ENCODE measurements around the gene FCRL5.

FCRL5 gene

DNA sequence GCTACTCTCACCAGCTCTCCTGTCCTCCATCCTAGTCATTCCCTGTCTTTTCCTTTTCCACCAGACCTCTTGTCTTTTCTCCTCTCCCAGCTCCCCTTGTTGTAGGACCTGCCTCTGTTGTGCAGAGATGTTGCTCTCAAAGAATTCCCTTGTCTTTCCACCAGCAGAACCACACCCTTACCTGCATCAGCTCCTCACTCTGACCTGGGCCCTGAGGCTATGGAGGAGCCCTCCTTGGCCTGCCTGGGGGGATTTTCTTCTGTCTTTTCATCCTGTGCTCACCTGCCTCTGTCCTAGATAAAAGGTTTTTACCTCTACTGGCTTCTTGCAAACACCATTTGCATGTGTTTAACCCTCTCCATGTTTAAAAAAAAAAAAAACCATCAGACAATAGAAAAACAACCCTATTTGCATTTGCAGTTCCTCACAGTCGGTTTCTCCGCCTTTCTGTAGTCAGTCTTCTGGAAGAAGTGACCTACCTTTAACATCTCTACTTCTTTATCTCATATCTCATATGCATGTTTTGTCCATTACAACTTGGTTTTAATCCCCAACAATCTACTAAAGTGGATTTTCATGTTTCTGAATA is 12.1 kb downstream of the FCRL5 start:
- ChIA-PET CTCF (no interaction called here), POLR2A (no interaction called here)
- no peak for TF ChIP-seq SUZ12 (IDR thresholded peaks at IDR 0.05)
- no peak for DNase-seq (ENCODE audit: extremely low spot score)

DNA sequence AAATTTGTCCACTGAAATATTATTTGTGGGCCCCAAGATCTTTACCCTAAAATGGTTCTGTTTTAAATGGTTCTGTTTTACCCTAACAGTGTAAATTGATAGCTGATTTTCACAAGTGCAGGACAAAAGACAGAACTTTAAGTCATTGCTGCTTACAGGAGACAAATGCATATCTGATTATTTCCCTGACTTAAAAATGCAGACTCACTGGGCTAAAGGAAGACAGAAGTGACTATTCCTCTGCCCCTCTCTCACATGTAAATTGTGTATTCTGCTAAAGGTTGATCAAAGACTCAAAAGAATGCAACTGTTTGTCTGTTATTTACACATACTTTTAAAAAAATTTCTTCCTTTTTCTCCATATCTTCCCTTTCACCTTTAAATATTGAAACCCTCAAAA is 12.7 kb downstream of the FCRL5 start:
- POLR2A ChIA-PET: no interaction called here
- TF ChIP-seq FOXA1 (IDR thresholded peaks at IDR 0.05): no peak
- no peak for TF ChIP-seq HDGF (IDR thresholded peaks at IDR 0.05; ENCODE audit: borderline replicate concordance)
- TF ChIP-seq NFRKB (IDR thresholded peaks at IDR 0.05): no peak
- TF ChIP-seq SP1 (IDR thresholded peaks at IDR 0.05): no peak
- no peak for TF ChIP-seq FOXM1 (IDR thresholded peaks at IDR 0.05; ENCODE audit: borderline replicate concordance)
- no peak for TF ChIP-seq BHLHE40 (IDR thresholded peaks at IDR 0.05; ENCODE audit: borderline replicate concordance)
- CTCF ChIA-PET: no interaction called here
- no peak for DNase-seq (ENCODE audit: extremely low spot score)

DNA sequence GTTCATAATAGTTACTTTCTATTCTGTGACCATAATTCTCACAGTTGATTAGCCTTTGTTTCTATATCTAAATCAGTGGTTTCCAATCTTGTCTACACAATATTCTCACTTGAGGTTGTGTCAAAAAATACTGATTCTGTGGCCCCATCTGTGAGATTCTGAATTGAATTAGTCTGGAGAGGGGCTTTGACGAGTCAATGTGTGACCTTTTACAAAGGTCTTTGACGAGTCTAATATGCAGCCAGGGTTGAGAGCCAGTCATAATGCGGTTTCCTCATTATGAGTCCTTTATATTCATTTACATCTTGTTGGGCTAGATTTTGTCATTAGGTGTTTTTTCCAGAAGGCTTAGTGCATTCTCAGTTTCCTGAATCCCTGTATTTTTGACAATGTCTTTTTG is 19.7 kb downstream of the FCRL5 start:
- TF ChIP-seq NFRKB (IDR thresholded peaks at IDR 0.05) (no peak), BHLHE40 (IDR thresholded peaks at IDR 0.05; ENCODE audit: borderline replicate concordance) (no peak), ELF4 (IDR thresholded peaks at IDR 0.05) (no peak), TARDBP (IDR thresholded peaks at IDR 0.05) (no peak), HDGF (IDR thresholded peaks at IDR 0.05; ENCODE audit: borderline replicate concordance) (no peak), FOXA1 (IDR thresholded peaks at IDR 0.05) (no peak), FOXM1 (IDR thresholded peaks at IDR 0.05; ENCODE audit: borderline replicate concordance) (no peak), L3MBTL2 (conservative IDR thresholded peaks at IDR 0.05) (no peak), FOXK2 (IDR thresholded peaks at IDR 0.05) (no peak), SUZ12 (IDR thresholded peaks at IDR 0.05) (no peak), SP1 (IDR thresholded peaks at IDR 0.05) (no peak), ZNF384 (IDR thresholded peaks at IDR 0.05) (no peak), CTBP1 (IDR thresholded peaks at IDR 0.05; ENCODE audit: borderline replicate concordance) (no peak), LEF1 (IDR thresholded peaks at IDR 0.05; ENCODE audit: borderline replicate concordance) (no peak), ARNT (IDR thresholded peaks at IDR 0.05) (no peak)
- TF ChIP-seq, protein P1, sequence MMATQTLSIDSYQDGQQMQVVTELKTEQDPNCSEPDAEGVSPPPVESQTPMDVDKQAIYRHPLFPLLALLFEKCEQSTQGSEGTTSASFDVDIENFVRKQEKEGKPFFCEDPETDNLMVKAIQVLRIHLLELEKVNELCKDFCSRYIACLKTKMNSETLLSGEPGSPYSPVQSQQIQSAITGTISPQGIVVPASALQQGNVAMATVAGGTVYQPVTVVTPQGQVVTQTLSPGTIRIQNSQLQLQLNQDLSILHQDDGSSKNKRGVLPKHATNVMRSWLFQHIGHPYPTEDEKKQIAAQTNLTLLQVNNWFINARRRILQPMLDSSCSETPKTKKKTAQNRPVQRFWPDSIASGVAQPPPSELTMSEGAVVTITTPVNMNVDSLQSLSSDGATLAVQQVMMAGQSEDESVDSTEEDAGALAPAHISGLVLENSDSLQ (IDR thresholded peaks at IDR 0.05): no peak
- no peak for DNase-seq (ENCODE audit: extremely low spot score)
- POLR2A ChIA-PET: no interaction called here
- CTCF ChIA-PET: no interaction called here

DNA sequence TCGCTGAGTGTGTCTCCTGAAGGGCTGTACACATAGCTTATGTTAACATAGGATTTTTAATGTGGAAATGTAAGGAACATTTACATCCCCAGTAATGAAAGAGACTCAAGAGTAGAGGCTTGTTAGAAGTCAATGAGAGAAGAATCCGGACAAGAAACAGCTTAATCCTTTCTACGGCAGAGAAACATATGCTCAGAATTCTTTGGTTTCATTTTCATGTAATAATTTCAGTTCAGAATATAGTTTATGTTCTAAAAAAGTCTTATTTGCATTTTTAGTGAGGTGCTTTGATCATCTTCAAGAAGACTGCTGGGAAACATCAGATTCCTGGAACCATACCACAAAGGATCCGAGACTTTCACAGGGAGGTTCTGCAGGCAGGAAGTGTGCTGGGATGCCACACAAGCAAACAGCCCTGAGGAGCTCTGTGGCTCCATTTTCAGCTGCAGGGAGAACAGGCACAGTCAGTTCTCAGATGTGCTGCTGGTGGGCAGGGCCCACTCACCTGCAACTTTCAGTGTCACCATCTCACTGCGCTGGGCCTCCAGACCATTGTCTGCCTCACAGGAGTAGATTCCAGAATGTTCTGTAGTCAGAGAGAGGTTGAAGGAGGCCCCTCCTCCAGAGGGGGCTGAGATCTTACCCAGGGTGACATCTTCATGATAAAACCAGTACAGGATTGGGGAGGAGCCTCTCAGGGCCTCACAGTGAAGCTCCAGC is 28.4 kb downstream of the FCRL5 start:
- CTCF ChIA-PET: no interaction called here
- TF ChIP-seq ARNT (IDR thresholded peaks at IDR 0.05): no peak
- DNase-seq (ENCODE audit: extremely low spot score): no peak
- POLR2A ChIA-PET: no interaction called here

DNA sequence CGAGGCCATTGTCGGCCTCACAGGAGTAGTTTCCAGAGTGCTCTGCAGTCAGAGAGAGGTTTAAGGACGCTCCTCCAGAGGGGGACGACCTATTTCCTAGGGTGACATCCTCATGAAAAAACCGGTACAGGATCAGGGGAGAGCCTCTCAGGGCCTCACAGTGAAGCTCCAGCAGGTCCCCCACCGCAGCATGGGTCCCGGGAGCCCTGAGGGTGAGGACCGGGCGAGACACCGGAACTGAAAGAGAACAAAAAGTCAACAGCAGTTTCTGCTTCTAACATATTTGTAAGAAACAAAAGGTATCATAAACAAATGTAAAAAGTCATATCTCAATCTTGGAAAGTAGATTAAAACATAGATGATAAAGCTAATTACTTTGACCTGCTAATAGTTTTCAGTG is 31.3 kb downstream of the FCRL5 start:
- TF ChIP-seq L3MBTL2 (conservative IDR thresholded peaks at IDR 0.05) (no peak), ZNF384 (IDR thresholded peaks at IDR 0.05) (no peak), CTBP1 (IDR thresholded peaks at IDR 0.05; ENCODE audit: borderline replicate concordance) (no peak), BHLHE40 (IDR thresholded peaks at IDR 0.05; ENCODE audit: borderline replicate concordance) (no peak), HDGF (IDR thresholded peaks at IDR 0.05; ENCODE audit: borderline replicate concordance) (no peak), FOXK2 (IDR thresholded peaks at IDR 0.05) (no peak), FOXM1 (IDR thresholded peaks at IDR 0.05; ENCODE audit: borderline replicate concordance) (no peak), NFRKB (IDR thresholded peaks at IDR 0.05) (no peak), LEF1 (IDR thresholded peaks at IDR 0.05; ENCODE audit: borderline replicate concordance) (no peak), ELF4 (IDR thresholded peaks at IDR 0.05) (no peak)
- ChIA-PET CTCF (interaction anchor here (0.5 kb wide), 1 partner anchor 157 kb away, joined by 3 read pairs; no protein-coding TSS in a partner anchor), POLR2A (no interaction called here)
- DNase-seq (ENCODE audit: extremely low spot score): no peak

DNA sequence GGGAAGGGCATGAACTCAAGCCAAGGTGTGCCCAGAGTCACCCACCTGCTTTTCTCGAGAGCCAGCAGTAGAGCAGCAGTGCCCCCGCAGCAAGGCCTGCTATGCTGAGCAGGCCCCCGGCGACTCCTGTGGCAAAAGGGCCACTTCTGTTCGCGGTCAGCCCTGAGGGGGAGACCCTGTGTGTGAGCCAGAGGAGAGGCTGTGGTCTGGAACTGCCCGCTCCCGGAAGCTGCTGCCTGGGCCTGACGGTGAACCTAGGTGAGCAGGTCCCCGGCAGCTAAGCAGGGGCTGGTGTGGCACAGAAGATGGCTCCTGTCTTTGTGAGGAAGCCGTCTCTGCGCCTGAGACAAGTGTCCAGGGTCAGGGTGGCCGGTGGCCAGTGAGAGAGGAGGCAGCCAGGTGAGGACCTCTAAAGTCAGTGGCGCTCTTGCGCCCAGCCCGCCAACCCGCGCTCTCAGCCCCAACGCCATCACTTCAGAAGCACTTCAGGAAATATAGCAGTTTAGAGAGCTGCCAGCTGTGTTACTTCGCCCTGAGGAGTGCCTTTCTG is 31.9 kb downstream of the FCRL5 start:
- POLR2A ChIA-PET: no interaction called here
- CTCF ChIA-PET: no interaction called here
- no peak for DNase-seq (ENCODE audit: extremely low spot score)
- no peak for TF ChIP-seq ELF4 (IDR thresholded peaks at IDR 0.05)
- TF ChIP-seq FOXK2 (IDR thresholded peaks at IDR 0.05): no peak
- no peak for TF ChIP-seq LEF1 (IDR thresholded peaks at IDR 0.05; ENCODE audit: borderline replicate concordance)
- no peak for TF ChIP-seq SUZ12 (IDR thresholded peaks at IDR 0.05)
- TF ChIP-seq ZNF384 (IDR thresholded peaks at IDR 0.05): no peak
- TF ChIP-seq, protein P1 (IDR thresholded peaks at IDR 0.05): no peak
- TF ChIP-seq L3MBTL2 (conservative IDR thresholded peaks at IDR 0.05): no peak
- no peak for TF ChIP-seq CTBP1 (IDR thresholded peaks at IDR 0.05; ENCODE audit: borderline replicate concordance)
- TF ChIP-seq NFRKB (IDR thresholded peaks at IDR 0.05): no peak
- TF ChIP-seq FOXA1 (IDR thresholded peaks at IDR 0.05): no peak
- TF ChIP-seq FOXM1 (IDR thresholded peaks at IDR 0.05; ENCODE audit: borderline replicate concordance): no peak
- no peak for TF ChIP-seq SP1 (IDR thresholded peaks at IDR 0.05)
- no peak for TF ChIP-seq ARNT (IDR thresholded peaks at IDR 0.05)
- no peak for TF ChIP-seq BHLHE40 (IDR thresholded peaks at IDR 0.05; ENCODE audit: borderline replicate concordance)
- TF ChIP-seq HDGF (IDR thresholded peaks at IDR 0.05; ENCODE audit: borderline replicate concordance): no peak

DNA sequence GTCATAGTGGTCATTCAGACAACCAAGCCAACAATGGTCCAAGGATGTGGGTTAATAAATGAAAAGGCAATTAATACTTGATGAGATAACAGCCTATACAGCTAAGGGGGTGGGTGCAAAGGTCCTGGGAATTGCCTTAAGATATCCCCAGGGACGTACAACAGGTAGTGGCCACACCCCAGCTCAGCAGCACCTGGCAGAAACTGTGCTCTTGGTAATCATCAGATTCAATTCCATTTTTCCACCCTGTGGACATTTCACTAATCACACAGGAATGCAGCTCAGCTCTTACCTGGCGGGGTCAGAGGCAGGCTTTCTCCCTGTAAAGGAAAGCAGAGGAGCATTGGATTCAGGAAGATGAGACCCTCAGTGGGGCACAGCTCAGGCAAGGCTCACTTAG is 32.9 kb downstream of the FCRL5 start:
- ChIA-PET POLR2A (no interaction called here), CTCF (no interaction called here)
- no peak for DNase-seq (ENCODE audit: extremely low spot score)
- TF ChIP-seq FOXA1 (IDR thresholded peaks at IDR 0.05): no peak
- TF ChIP-seq TARDBP (IDR thresholded peaks at IDR 0.05): no peak
- TF ChIP-seq, protein P1 (IDR thresholded peaks at IDR 0.05): no peak
- no peak for TF ChIP-seq HDGF (IDR thresholded peaks at IDR 0.05; ENCODE audit: borderline replicate concordance)
- no peak for TF ChIP-seq L3MBTL2 (conservative IDR thresholded peaks at IDR 0.05)
- TF ChIP-seq BHLHE40 (IDR thresholded peaks at IDR 0.05; ENCODE audit: borderline replicate concordance): no peak
- no peak for TF ChIP-seq NFRKB (IDR thresholded peaks at IDR 0.05)

All from HEK293T (cell line).